Measurements from ENCODE around the gene SMIM38.

SMIM38 gene

GRCh38 chr11:69162505-69162904 is 6.8 kb downstream of the SMIM38 start:
- no peak for DNase-seq

- DNase-seq, result no peak
Observed at GRCh38 chr11:69163842-69164241, 8.1 kb downstream of the SMIM38 start.

DNA sequence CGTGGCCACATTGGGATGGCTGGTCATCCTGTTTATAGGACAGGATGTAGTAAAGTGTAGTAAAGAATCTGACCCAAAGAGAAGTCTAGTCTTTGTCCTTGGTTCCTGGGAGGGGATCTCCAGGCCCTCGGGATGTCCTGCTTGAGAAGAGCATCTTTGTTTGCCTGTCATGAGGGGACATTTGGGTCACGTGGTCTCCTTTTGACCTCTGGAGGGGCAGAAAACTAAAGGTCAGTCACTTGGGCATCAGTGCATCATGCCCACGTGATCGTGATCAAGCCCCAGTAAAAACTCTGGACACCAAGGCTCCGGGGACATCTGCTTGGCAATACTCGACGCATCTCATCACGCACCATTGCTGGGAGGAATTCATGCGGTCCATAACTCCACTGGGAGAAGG is 9.1 kb downstream of the SMIM38 start:
- DNase-seq, result no peak

- no peak for DNase-seq
Observed at GRCh38 chr11:69165775-69166174, 10.0 kb downstream of the SMIM38 start.

DNA sequence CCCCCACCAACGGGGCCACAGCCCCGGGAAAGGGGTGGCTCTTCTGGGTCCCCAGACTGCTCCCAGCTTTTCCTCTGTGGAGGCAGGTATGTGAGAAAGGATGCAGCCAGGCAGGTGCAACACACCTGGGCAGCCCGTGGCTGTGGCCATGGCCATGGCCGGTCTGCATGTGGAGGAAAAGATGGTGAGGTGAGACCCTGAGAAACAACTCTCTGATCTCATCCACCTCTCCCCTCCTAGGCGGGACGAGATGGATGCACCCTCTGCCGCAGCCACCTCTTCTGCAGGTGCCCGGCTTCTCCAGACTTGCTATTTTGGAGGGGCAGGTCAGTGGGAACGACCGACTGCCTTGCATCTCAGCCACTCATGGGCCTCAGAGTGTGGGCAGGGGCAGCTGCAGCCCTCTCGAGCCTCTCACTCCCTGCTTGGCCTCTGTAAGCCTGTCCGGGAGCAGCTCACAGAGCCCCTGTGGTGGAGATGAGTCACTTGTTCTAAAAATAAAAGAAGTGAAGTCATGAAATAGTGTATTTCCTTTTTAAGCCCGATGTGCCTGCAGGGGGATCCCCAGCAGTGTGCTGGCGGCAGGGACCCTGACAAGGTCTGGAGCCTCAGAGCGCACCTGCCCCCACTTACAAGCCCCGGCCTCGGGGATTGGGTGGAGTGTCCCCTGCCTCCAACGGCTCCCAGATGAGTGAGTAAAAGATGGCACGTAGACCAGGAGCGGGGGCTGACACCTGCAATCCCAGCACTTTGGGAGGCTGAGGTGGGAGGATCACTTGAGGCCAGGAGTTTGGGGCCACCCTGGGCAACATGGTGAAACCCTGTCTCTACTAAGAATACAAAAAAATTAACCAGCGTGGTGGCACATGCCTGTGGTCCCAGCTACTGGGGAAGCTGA is 10.7 kb downstream of the SMIM38 start:
- DNase-seq, result no peak

DNA sequence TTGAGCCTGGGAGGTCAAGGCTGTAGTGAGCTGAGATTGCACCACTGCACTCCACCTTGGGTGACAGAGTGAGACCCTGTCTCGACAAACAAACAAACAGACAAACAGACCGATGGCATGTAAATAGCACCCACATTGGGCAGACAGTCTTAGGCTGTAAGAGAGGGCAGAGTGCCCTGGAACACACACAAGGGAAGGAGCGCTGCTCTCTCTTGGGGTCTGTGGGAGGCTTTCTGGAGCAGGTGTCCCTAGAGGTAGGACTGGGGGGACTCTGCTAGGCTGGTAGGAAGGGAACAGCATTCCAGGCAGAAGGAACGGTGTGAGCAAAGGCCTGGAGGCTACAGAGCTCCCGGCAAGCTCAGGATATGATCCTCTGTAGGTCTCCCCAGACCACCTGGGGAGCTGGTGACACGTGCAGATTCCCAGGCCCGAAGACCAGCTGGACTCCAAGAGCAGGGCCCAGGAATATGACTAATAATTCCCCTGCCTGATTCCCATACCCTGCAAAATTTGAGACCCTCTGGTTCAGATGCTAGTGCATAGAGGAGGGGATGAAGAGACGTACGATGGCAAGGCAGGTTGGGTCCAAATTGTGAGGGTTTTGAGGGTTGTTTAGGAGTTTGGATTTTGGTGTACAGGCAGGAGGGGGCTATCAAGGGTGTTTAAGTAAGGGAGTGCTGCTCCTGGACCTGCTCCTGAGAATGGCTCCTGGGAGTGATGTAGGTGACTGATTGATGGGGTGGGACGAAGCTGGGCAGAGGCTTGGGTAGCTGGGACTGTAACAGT is 11.6 kb downstream of the SMIM38 start:
- DNase-seq, result no peak

DNA sequence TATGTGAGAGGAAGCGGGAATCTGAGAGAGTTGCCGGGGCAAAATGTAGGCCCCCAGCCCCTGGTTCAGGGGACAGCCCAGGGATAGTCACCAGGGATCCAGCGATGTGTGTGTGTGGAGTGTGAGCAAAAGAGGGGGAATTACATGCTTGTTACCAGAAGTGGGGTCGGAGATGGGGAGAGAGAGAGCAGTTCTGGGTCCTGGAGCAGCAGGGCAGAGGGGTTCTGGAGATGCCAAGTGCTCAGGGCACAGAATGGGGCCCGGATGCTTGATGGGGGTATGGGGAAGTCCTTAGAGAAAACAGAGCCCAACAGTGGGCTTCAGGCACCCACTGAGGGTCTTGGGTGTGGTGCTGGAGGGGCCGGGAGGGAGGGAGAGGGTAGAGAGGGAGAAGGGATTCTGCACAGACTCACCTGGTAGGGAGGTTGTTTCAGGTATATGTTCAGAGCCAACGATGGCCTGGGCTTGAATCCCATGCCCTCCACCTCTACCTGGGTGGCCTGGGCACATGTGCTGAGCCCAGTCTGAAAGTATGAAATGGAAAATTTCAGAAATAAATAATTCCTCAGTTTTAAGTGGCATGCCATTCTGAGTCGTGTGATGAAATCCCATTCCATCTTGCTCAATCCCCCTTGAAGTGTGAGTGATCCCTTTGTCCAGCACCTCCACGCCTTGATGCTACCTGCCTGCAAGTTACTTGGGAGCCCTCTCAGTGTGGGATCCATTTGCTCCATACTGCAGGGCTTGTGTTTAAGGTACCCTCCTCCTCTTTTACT is 12.4 kb downstream of the SMIM38 start:
- DNase-seq, result no peak

DNA sequence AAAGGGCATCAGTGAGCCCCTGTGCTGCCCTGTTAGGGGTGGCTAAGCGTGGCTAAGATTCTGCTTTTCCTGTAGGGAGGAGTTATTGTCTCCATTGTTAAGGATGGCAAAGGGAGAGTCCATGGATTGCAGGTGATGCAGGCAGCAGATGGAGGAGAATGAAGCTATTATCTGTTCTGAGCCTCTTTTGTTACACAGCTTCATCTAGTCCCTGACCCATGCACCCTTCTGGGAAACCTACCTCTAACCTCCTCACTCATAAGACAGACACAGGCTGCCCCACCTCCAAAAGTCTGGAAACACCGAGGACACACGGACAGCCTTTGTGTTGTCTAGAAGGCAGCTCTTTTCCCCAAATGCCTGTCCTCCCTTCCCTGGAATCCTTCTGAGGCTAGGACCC is 13.7 kb downstream of the SMIM38 start:
- DNase-seq, result no peak

- DNase-seq, result no peak
Observed at GRCh38 chr11:69170704-69171103, 15.0 kb downstream of the SMIM38 start.

GRCh38 chr11:69171476-69172240 is 15.9 kb downstream of the SMIM38 start:
- no peak for DNase-seq

GRCh38 chr11:69172674-69173073 is 16.9 kb downstream of the SMIM38 start:
- no peak for DNase-seq

GRCh38 chr11:69173331-69173730 is 17.6 kb downstream of the SMIM38 start:
- DNase-seq, result no peak

DNA sequence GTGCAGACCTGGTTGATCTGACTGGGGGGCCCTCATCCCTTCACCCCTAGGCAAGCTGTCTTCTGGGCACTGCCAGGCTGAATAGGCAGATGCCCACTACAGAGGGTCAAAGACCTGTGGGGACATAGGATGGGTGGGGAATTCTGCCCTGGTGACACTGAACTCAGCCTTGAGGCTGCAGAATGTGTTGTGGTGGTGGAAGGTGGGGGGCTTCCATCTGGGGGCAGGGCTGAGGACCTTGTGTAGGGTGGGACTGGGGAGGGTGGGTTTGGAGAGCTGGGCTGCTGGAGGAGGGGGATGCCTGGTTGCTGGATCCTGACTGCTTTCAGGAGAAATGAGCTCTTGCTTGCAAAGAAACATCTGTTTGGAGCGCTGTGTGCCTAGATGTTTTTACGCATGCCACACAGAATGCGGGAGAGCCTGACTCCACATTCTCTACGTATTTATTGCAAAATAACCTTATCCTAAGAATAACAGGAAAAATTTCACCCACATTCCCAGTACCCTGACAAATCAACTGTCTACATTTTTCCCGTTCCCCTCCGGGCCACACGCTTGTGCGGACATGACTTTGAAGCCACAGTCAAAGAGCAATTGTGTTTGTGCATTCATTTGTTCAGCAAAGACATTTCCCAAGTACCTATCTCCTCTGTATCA is 18.3 kb downstream of the SMIM38 start:
- no peak for DNase-seq

- no peak for DNase-seq
Observed at GRCh38 chr11:69174841-69175240, 19.1 kb downstream of the SMIM38 start.

DNA sequence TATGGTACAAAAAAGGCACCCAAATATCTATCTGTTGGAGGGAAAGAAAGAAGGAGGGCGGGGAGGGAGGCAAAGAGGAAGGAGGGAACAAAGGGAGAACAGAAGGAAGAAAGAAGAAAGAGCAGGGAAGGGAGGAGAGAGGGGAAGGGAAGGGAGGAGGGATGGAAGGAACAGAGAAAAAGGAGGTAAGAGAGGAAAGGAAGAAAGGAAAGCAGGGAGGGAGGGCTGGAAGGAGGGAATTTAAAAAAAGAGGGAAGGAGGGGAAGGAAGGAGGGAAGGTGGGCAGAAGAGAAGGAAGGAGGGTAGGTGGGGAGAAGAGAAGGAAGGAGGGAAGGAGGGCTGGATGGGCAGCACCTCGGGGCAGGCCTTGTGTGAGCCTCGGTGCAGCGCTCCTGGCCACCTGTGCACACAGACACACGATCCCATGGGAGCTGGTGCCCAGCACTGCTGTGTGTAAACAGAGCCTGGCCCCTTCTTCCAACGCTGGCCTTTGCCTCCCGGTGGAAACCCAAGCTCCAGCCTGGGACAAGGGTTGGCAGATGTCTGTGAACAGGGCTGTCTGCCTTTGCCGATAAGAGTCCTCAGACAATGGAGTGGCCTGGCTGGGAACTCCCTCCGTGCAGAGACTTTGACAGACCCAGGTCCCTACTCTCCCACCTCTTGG is 23.2 kb downstream of the SMIM38 start:
- no peak for DNase-seq

DNA sequence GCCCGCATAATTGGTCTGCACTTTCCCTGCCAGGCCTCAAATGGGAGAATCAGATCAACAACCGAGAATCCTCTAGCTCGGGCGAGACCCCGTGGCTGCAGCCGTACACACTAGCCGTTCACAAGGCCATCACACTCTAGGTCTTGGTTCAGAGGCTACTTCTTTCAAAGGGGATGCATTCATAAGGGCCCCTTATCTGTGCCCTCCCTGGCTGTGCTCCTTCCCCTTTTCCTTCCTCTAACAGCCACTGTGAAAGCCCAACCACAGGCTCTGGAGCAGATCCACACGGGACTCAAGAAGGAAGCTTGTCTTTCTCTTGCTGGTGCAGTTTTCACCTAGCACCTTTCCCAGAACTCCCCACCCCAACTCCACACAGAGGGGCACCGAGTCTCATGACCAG is 24.5 kb downstream of the SMIM38 start:
- DNase-seq, result no peak

- DNase-seq, result no peak
Observed at GRCh38 chr11:69180726-69181125, 25.0 kb downstream of the SMIM38 start.

GRCh38 chr11:69183613-69184012 is 27.9 kb downstream of the SMIM38 start:
- no peak for DNase-seq

DNA sequence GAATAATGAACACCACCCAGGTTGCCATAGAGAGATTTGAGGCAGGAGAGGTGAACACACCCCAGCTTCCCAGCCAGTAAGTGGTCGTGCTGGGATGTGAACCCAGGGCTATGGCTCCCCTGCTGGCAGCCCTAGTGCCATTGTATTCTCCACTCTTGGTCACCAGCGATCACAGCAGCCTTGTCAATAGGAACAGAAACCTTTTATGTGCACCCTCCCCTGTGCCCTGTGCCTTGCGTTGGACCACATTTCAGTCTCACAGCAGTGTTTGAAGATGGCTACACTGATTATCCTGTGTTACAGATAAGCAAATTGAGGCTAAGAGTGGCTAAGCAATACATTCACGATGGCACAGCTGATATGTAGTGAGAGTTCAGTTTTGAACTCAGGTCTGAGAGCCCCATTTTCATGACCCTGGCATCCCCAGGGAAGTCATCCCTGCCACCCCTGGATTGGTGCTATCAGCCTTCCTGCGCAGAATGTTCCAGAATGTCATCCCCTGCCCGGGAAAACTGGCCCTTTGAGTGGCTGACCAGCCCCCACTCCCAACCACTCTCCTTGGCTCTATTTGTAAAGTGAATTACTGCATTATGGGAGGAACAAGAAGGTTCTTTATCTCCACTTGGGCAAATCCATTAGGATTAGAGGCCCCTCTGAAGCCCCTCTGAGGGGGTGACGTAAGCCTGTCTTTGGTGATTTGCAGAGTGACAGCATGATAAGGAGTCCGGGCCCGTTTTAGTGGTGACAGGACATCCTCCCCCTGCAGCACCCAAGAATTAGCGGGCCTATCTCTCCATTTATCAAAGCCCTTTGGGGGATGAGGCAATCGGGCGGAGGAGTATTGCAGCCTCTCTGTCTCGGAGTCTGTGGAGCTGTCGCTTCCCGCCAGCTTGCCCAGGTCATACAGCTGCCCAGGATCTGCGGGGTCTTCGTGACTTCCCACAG is 30.9 kb downstream of the SMIM38 start:
- no peak for DNase-seq

DNA sequence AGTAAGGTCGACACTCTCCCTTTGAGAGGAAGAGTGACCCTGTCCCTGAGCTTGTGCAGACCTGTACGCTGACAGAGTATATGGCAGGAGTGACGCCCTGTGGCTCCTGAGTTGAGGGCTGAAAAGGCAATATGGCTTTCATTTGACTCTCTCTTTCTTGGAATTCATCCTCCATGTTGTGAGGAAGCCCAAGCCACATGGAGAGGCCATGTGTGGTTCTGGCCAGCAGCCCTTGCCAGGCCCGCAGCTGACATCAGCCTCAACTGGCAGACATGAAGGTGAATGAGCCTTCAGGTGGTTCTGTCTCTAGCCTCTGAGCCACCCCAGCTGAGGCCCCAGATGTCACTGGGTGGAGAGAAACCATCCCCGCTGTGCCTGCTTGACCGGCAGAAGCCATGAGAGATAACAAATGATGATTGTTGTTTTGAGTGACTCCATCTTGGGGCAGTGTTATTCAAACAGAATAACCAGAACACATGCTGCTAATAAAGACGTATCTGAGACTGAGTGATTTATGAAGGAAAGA is 31.9 kb downstream of the SMIM38 start:
- no peak for DNase-seq

Data from NCI-H2107 (cell line).